OCI-LY7 (cell line): ENCODE data around the gene RPS19. TPM values are rescaled to one million over a fixed set of nuclear protein-coding genes. Genes with fewer than 3 reads are reported as not detected.
"Not testable (repeated sequence)": the region's sequence is repeated elsewhere in the genome, so short reads cannot be mapped to it uniquely, and the experiment has no call there.

Source experiments
- BruUV-seq: library from RNA; stranded (reverse); fragments of 400-500 nt; replicated peaks from 2 replicates; lab custom pipeline; 2021; lab: Mats Ljungman, UMichigan
- CTCF ChIA-PET: fragments of 300-600 bp; sonication (Branson Sonifier 250); formaldehyde crosslinking; loops from one replicate; lab custom pipeline; 2022; ENCODE audit warnings: antibody characterized with exemption; ENCODE audit not compliant: unreplicated experiment; lab: Charles Lee
- POLR2A ChIA-PET: fragments of 300-600 bp; sonication (Branson Sonifier 250); formaldehyde crosslinking; loops from one replicate; lab custom pipeline; 2022; ENCODE audit warnings: antibody characterized with exemption; lab: Charles Lee
- DNase-seq: peaks from one replicate; pipeline ENCODE4 v3.0.0-alpha.2; 2015; ENCODE audit warnings: low spot score
- H2AFZ ChIP-seq: fragments of 200-600 bp; sonication (generic), shearing (Covaris generic); 2 replicates; pipeline ENCODE4 v1.6.1; 2014; ENCODE audit warnings: mild to moderate bottlenecking, antibody characterized with exemption, low read length, moderate library complexity
- H3K27ac ChIP-seq: fragments of 200-600 bp; sonication (generic); 2 replicates; pipeline ENCODE4 v1.5.1; 2014; ENCODE audit warnings: mixed run types, low read depth, mild to moderate bottlenecking, moderate library complexity, low read length, inconsistent platforms; ENCODE audit not compliant: poor library complexity, severe bottlenecking
- H3K36me3 ChIP-seq: fragments of 200-600 bp; sonication (generic); 2 replicates; pipeline ENCODE4 v1.6.1; 2014; ENCODE audit warnings: mild to moderate bottlenecking, antibody characterized with exemption, low read length, moderate library complexity, mixed read lengths; ENCODE audit not compliant: insufficient read depth
- H3K4me1 ChIP-seq: fragments of 200-600 bp; sonication (generic); 2 replicates; pipeline ENCODE4 v1.5.1; 2014; ENCODE audit warnings: mild to moderate bottlenecking, low read length; ENCODE audit not compliant: insufficient read depth, poor library complexity, severe bottlenecking
- H3K4me2 ChIP-seq: fragments of 200-600 bp; sonication (generic); 2 replicates; pipeline ENCODE4 v1.6.1; 2014; ENCODE audit warnings: mild to moderate bottlenecking, low read length
- H3K4me3 ChIP-seq: fragments of 200-600 bp; sonication (generic); 2 replicates; pipeline ENCODE4 v1.5.1; 2014; ENCODE audit warnings: mild to moderate bottlenecking, low read depth, low read length; ENCODE audit not compliant: poor library complexity, severe bottlenecking
- H3K79me2 ChIP-seq: fragments of 200-600 bp; sonication (generic); 2 replicates; pipeline ENCODE4 v1.6.1; 2016; ENCODE audit warnings: low read depth, mild to moderate bottlenecking, low read length, moderate library complexity, mixed read lengths; ENCODE audit not compliant: insufficient read depth
- H3K9me2 ChIP-seq: fragments of 200-600 bp; sonication (generic); 2 replicates; pipeline ENCODE4 v1.6.1; 2016; ENCODE audit warnings: mild to moderate bottlenecking, low read length, mixed read lengths; ENCODE audit not compliant: insufficient read depth
- H3K9me3 ChIP-seq: fragments of 200-600 bp; sonication (generic); 2 replicates; pipeline ENCODE4 v1.6.1; 2014; ENCODE audit warnings: mild to moderate bottlenecking, mixed run types, low read length, mixed read lengths
- H4K20me1 ChIP-seq: fragments of 200-600 bp; sonication (generic); 2 replicates; pipeline ENCODE4 v1.6.1; 2014; ENCODE audit warnings: mild to moderate bottlenecking, antibody characterized with exemption, low read length, moderate library complexity, mixed read lengths; ENCODE audit not compliant: insufficient read depth
- EZH2phosphoT487 ChIP-seq: fragments of 200-600 bp; sonication (generic); IDR thresholded peaks from 2 replicates; pipeline ENCODE4 v1.6.1; 2018; ENCODE audit warnings: low read depth, borderline replicate concordance, mild to moderate bottlenecking, mixed run types, antibody characterized with exemption, low read length, moderate library complexity, mixed read lengths
- intact Hi-C: fragments of 100-400 bp; cut with micrococcal nuclease; formaldehyde crosslinking; loops from one replicate; pipeline ENCODE4 v1.10.0; 2022; ENCODE audit not compliant: unreplicated experiment
- total RNA-seq, 2 experiments: library from RNA; depleted of rRNA in 1 of 2; stranded (reverse); fragments of >200 nt in 1 of 2; shearing (Covaris generic) in 1 of 2; gene quantifications; 2 replicates each; pipeline ENCODE4 v1.2.3, GENCODE V29; 2014 to 2022
- TF ChIP-seq, protein P1 (sequence below): fragments of 200-600 bp; sonication (generic); conservative IDR thresholded peaks from 2 replicates; pipeline ENCODE4 v1.5.1; 2014; ENCODE audit warnings: mild to moderate bottlenecking, antibody characterized with exemption, low read length, moderate library complexity, mixed read lengths

Gene RPS19
- total RNA-seq, 2 experiments from 2014 or later, result 3,803 to 4,414 TPM

DNA sequence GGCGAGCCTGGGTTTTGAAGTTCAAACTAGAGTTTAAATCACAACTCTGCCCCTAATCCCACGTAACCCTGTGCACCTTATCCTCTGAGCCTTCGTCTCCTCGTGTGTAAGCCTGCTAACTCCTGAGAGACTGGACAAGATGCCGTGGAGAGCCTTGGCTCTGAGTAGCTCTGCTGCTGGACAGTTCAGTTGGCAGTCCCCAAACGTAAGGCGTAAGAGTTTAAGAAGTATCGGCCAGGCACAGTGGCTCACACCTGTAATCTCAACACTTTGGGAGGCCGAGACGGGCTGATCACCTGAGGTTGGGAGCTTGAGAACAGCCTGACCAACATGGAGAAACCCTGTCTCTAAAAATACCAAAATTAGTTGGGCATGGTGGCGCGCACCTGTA, 12.3 kb downstream of the RPS19 start:
- intact Hi-C loops, result loop anchor here (2.0 kb wide), 1 partner anchor 14 kb away; no protein-coding TSS in a partner anchor

GRCh38 chr19:41872775-41873647, 13.0 kb downstream of the RPS19 start:
- ChIA-PET POLR2A (interaction anchor here (1.0 to 2.6 kb wide), 4 partner anchors 10 to 73 kb away, joined by 3 to 9 read pairs (median 4); partner anchors contain the start of gene RPS19), CTCF (interaction anchor here (0.6 to 1.3 kb wide), 3 partner anchors 14 to 79 kb away, joined by 3 to 6 read pairs (median 3); no protein-coding TSS in a partner anchor)
- peaks cover 63% of the 10 kb centered on the region for H3K36me3 ChIP-seq
- peaks cover 88% of the 10 kb centered on the region for H3K4me1 ChIP-seq
- H3K27ac ChIP-seq, result peak overlapping the region; percentile 100
- TSS peak; percentile 12 for BruUV-seq
- peaks cover 8% of the 10 kb centered on the region; the same call in 1 of the 2 replicates for H4K20me1 ChIP-seq
- intact Hi-C loops, result loop anchor here (1.0 to 2.0 kb wide), 3 partner anchors 14 to 78 kb away; no protein-coding TSS in a partner anchor
- peaks cover 16% of the 10 kb centered on the region for H3K79me2 ChIP-seq
- no peaks in the 10 kb centered on the region for H3K9me2 ChIP-seq
- DNase-seq, result peak; percentile 77
- no peak overlapping the region for H2AFZ ChIP-seq
- H3K4me3 ChIP-seq, result no peak overlapping the region
- TF ChIP-seq, protein P1, sequence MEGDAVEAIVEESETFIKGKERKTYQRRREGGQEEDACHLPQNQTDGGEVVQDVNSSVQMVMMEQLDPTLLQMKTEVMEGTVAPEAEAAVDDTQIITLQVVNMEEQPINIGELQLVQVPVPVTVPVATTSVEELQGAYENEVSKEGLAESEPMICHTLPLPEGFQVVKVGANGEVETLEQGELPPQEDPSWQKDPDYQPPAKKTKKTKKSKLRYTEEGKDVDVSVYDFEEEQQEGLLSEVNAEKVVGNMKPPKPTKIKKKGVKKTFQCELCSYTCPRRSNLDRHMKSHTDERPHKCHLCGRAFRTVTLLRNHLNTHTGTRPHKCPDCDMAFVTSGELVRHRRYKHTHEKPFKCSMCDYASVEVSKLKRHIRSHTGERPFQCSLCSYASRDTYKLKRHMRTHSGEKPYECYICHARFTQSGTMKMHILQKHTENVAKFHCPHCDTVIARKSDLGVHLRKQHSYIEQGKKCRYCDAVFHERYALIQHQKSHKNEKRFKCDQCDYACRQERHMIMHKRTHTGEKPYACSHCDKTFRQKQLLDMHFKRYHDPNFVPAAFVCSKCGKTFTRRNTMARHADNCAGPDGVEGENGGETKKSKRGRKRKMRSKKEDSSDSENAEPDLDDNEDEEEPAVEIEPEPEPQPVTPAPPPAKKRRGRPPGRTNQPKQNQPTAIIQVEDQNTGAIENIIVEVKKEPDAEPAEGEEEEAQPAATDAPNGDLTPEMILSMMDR, result peak; percentile 94
- no peak for TF ChIP-seq EZH2phosphoT487
- H3K4me2 ChIP-seq, result peak overlapping the region; percentile 29; the same call in 1 of the 2 replicates
- no peaks in the 10 kb centered on the region for H3K9me3 ChIP-seq

More for the DNA sequence above, 12.3 kb downstream of the RPS19 start:
- H3K27ac ChIP-seq, result peak overlapping the region; percentile 100
- no TSS peak for BruUV-seq
- peaks cover 94% of the 10 kb centered on the region for H3K4me1 ChIP-seq
- no peak overlapping the region for H2AFZ ChIP-seq
- TF ChIP-seq, protein P1, result no peak
- no peak for TF ChIP-seq EZH2phosphoT487
- POLR2A ChIA-PET, result interaction anchor here (1.0 to 2.6 kb wide), 2 partner anchors 10 to 73 kb away, joined by 4 to 9 read pairs; no protein-coding TSS in a partner anchor
- DNase-seq, result no peak
- CTCF ChIA-PET, result interaction anchor here (1.2 kb wide), 1 partner anchor 14 kb away, joined by 3 read pairs; no protein-coding TSS in a partner anchor
- no peaks in the 10 kb centered on the region for H3K9me3 ChIP-seq
- H3K4me3 ChIP-seq, result no peak overlapping the region
- H3K79me2 ChIP-seq, result peaks cover 16% of the 10 kb centered on the region; the same call in 1 of the 2 replicates
- peaks cover 65% of the 10 kb centered on the region for H3K36me3 ChIP-seq
- H3K9me2 ChIP-seq, result no peaks in the 10 kb centered on the region
- H4K20me1 ChIP-seq, result peaks cover 13% of the 10 kb centered on the region; the same call in 1 of the 2 replicates
- peak overlapping the region; percentile 29 for H3K4me2 ChIP-seq

DNA sequence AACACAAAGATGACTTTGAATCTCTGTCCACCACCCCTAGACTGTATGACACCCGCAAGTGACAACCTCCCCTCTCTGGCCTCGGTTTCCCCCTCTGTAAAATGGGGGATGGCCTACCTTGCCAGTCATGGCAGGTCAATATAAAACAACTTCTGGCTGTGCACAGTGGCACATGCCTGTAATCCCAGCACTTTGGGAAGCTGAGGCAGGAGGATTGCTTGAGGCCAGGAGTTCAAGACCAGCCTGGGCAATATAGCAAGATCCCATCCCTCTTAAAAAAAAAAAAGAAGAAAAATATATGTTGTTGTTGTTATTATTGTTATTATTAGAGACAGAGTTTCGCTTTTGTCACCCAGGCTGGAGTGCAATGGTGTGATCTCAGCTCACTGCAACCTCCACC, 15.9 kb downstream of the RPS19 start:
- Histone ChIP-seq H3K27ac (peak overlapping the region; percentile 100), H3K36me3 (peaks cover 61% of the 10 kb centered on the region), H3K79me2 (peaks cover 32% of the 10 kb centered on the region), H3K4me3 (peak overlapping the region; percentile 93), H3K4me1 (peaks cover 76% of the 10 kb centered on the region), H3K4me2 (peak overlapping the region; percentile 99)
- H2AFZ ChIP-seq, H4K20me1 ChIP-seq, DNase-seq, CTCF ChIA-PET, H3K9me2 ChIP-seq, BruUV-seq, H3K9me3 ChIP-seq: not testable (repeated sequence)
- POLR2A ChIA-PET, result interaction anchor here (0.7 to 2.1 kb wide), 8 partner anchors 10 to 73 kb away, joined by 3 to 18 read pairs (median 5); no protein-coding TSS in a partner anchor
- intact Hi-C loops, result loop anchor here (2.0 kb wide), 1 partner anchor 69 kb away; no protein-coding TSS in a partner anchor
